NCI-H1092 (cell line): ENCODE measurements around the gene POLR2J.
A peak's percentile ranks its signal among the peaks of the same experiment; 100 is the strongest.
"Not testable (repeated sequence)": the region's sequence is repeated elsewhere in the genome, so short reads cannot be mapped to it uniquely, and the experiment has no call there.

Source experiments
- DNase-seq: peaks from one replicate; lab custom pipeline; 2025; lab: John Stamatoyannopoulos, UW

Gene POLR2J

DNA sequence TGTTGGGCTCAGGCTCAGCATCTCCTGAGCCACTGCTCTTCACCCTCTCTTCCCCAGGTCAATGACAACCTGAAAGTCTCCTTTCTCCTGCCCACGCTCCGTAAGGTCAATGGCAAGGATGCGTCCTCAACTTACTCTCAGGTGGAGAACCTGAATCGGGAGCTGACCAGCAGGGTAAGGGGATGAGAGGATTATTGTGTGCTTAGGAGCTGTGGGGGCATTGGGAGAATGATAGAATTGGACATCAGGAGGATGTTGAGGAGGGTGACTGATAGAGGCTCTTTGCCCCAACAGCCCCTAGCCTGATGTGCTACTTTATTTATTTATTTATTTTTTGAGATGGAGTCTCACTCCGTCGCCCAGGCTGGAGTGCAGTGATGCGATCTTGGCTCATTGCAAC is 12.6 kb downstream of the POLR2J start:
- no peak for DNase-seq

DNA sequence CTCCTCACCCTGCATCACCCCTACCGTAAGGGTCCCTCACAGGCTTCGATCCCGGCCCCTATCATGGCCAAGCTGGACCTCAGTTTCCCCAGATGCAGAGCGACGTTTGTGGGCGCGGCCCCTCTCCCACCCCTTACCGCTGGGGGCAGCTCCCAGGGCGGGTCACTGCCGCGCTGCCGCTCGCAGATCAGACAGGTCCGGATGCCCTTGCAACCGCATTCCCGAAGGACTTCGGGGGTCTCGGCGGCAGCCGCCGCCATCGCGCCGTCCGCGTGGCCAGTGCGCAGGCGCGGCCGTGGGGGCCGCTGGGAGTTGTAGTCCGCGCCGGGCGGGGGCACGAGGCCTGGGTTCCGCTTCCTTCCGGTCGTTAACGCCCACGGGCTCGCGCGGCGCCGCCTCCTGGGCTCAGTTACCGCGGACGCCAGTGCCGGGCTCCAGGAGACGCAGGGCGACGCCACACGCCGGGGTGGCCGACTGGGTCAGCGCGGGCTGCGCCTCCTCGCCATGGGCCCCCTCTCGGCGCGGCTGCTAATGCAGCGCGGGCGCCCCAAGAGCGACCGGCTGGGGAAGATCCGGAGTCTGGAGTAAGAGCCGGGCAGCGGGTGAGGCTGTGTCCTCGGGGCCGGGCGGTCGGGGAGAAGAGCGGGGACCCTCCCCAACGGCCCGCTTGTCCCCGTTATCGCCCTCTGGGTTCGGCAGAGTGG is 14.0 kb downstream of the POLR2J start, which contains the start of the genes ALKBH4 and LRWD1:
ALKBH4 (minus strand) TSS at position 287 of the 704 bp plus-strand sequence; CDS start at position 260, 27 bp downstream.
LRWD1 (plus strand) TSS at position 408 of the 704 bp plus-strand sequence; CDS start at position 505, 97 bp downstream.
- DNase-seq = peak; percentile 92

DNA sequence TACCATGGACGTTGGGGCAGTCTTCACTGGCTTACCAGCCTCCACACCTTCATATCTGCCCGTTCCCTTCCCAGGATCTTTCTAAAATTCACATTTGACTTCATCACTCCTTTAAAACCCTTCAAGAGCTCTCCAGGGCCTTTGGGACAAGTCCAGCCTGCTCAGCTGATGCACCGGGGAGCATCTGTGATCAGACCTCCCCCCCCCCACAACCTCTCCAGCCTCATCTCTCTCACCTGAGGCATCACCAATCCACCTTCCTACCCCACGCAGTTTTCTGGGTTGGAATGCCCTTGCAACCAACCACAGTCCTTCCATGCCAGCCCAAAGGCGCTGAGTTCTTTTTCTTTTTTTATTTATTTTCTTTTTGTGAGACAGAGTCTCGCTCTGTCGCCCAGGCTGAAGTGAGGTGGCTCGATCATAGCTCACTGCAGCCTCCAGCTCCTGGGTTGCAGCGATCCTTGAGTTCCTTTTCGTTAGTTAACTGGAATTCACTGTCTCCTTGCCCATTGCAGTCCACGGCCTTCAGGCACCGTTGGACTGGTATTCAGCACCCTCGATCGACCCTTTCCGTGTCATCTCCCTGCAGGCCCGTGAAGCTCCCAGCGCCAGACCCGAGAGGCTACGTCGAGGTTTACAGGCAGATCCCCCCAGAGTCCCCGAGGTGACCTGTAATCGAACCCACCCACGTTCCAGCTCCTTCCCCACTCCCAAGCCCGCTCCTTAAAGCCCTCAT is 14.7 kb downstream of the POLR2J start:
- no peak for DNase-seq

DNA sequence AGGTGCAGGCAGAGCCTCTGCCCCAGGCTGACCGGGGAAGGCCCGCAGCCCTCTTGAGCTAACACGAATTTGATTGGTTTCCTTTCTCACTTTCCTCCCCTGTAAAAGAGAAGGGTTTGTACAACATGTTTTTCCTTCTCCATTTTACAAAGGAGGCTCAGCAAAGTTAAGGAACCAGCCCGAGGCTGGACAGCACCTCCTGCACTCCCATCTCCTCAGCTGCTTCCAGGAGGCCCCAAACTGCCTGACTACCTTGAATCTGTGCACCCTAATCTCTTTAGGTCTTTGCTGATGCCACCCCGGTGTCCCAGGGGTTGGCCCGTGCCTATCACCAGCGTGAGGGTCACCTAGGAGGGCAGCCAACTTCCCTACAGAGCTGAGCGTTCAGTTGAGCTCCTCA is 18.3 kb downstream of the POLR2J start:
- DNase-seq = no peak

DNA sequence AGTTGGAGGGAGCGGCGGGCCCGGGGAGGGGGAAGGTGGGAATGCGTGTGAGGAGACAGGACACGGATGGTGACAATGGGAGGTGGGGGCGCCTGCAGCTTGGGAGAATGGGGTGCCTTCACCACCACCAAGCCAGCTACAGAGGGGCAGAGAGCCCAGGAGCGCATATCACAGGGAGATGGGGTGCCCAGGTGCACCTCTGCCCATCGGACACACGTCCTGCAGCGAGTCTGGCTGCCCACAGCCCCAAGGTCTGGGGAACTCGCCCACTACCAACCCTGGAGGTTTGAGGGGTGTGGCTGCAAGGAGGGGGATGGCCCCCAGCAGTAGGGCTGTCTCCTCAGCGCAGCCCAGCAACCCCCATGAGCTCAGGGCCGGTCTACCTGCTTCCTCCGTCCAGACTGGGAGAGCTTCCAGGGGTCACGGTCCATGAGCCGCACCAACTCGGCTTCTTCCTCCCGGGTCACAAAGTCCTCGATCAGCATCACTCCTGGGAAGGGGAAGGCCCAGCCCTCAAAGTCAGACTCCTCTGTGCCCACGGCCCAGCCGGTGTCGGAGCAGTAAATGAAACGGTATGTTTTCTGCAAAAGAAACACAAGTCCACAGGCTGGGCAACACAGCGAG is 19.4 kb downstream of the POLR2J start:
- no peak for DNase-seq

DNA sequence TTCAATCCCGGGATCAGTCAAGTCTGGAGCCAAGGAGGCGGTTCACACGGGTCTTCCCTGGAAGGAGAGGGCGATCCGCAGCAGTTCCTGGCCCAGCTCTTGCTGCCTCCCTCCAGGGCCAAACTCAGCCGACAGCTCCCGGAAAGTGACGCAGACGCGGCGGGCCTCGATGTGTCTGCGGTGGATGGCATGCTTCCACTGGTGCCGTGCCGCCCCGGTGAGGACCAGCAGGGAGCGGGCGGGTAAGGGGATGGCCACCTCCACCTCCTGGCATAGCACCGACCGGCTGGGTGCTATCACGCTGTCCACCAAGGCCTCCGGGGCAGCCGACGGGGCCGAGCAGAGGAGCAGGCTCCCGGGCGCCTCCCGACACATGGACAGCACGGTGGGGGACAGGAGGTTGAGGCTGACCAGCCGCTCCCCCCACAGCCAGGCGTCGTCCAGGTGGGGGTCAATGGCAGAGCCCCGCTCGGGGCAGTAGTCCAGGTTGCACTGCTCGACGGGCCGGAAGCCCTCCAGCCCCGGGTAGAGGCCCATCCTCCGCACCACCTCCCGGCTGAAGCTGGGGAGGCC is 21.3 kb downstream of the POLR2J start:
- no peak for DNase-seq

DNA sequence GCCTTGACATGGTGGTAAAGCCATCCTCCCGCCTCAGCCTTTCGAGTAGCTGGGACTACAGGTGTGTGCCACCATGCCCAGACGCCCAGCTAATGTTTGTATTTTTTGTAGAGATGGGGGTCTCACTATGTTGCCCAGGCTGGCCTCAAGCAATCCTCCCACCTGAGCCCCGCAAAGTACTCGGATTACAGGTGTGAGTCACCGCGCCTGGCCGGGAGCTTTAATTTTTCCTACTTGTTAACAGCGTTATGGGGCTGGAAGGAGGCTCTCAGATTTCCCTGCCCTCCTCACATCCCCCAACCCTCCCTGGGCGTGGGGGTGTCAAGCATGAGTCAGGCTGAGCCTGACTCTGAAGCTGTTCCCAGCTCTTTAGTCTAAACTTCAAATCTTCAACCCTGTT is 22.4 kb downstream of the POLR2J start:
- DNase-seq = no peak

DNA sequence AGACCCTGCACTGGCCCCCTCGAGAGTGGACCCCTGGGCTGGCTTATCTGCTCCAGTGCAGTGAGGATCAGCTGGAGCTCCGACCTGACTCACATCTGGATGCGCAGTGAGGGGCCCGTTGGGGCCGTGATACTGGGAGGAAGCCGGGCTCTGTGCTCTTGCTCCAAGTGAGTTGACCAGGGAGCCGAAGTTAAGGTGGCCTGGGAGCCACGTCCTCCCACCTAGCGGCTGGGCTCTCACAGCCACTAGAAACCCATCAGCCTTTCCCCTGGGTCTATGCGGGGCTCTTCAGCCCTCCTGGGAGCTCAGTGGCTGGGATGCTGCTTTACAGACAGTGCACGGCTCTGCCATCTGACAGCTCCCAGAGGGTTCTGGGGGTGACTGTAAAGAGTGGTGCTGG is 23.1 kb downstream of the POLR2J start:
- no peak for DNase-seq

DNA sequence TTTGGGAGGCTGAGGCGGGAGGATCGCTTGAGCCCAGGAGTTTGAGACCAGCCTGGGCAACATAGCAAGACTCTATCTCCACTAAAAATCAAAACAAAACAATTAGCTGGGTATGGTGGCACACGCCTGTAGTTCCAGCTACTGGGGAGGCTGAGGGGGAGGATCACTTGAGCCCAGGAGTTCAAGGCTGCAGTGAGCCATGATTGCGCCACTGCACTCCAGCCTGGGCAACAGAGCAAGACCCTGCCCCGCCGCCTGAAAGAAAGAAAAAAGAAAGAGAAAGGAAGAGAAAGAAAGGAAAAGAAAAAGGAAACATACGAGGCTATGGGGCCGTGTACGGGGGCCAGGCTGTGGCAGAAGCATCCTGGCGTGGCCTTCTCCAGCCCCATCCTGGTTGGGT is 23.8 kb downstream of the POLR2J start:
- not testable (repeated sequence) for DNase-seq

DNA sequence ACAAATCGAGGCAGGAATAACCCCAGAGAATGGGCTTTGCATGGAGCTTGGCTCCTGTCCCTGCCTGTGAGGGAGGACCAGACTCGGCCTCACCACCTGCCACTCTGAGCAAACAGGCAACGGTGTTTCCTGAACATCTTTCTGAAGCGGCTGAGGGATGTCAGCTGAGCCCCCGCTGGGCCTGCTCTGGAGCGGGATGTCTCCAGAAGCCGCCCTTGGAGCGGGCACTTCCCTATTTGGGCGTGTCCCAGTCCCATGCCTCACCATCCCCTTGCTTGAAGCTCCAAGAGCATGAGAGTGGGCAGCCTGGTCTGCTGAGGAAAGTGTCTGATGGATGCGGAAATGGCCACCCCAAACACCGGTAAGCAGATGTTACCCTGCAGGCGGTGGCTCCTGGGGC is 24.3 kb downstream of the POLR2J start:
- peak; percentile 32 for DNase-seq

DNA sequence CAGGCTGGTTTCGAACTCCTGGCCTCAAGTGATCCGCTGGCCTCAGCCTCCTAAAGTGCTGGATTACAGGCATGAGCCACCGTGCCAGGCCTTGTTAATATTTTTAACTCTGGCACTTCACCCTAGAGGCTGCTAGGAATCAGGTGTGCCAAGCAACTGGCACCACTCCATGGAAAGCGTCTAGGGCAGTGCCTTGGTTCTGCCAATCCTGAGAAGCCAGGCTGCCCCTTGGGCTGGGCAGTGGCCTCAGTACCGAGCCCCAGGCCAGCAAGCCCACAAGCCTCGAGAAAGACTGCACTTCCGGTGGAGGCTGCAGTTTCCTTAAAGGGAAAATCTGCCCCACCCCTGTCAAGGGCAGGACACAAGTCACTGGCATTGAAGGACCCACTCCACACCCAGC is 25.4 kb downstream of the POLR2J start:
- no peak for DNase-seq

DNA sequence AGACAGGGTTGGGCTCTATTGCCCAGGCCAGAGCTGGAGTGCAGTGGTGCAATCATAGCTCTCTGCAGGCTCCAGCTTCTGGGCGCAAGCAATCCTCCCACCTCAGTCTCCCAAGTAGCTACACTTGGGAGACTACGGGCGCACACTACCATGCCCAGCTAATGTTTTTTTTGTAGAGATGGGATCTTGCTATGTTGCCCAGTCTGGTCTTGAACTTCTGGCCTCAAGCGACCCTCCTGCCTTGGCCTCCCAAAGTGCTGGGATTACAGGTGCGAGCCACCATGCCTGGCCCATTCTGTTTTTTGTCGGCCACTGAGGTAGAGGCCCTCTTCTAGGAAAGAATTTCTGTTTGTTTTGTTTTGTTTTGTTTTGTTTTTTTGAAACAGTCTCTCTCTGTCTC is 26.3 kb downstream of the POLR2J start:
- no peak for DNase-seq

DNA sequence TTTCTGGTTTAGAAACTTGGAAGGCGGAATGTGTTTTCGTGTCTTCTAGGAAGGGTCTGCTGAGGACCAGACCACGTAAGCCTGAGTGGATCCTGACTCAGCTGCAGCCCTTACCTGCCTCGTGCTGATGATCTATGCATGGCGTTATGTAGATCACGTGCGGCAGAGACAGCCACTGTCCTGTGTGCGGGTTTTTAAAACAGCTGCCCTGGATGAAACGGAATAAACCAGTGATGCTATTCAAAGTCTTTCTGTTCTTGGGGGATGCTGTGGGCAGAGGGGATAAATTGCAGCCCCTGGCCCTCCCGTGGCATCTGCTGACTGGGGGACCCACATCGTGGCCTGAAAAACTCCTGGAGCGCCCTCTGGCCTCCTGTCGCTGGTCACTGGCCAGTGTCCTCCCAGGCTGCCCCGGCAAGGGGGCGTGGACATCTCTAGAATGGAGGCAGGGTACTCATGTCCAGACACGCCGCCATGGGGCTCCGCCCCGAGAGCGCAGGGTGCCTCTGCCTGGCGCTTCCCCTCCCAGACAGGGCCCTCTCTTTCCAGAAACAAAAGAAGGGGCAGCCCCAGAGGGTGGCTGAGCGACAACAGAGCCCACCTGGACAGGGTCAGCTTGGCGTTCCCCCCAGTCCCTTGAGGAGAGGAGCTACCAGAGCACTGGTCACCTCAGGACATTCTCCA is 27.2 kb downstream of the POLR2J start:
- no peak for DNase-seq

DNA sequence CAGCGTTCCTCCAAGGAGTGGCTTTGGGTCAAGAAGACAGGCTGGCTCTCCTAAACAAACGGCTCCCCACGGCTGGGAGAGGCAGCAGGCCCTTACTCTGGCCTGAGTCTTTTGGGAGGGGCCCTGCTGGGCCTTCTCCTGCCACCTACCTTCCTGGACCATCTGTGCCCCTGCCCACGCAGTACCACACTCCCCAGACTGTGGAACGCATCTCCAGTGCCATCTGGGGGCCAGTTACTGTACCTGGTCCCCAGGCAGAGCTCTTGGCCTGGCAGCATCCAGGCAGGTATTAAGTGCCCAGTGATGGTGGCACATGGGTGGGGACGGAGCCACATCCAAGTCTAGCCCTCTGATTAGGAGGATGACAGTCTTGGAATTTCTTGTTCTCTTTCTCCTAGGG is 28.5 kb downstream of the POLR2J start:
- no peak for DNase-seq

DNA sequence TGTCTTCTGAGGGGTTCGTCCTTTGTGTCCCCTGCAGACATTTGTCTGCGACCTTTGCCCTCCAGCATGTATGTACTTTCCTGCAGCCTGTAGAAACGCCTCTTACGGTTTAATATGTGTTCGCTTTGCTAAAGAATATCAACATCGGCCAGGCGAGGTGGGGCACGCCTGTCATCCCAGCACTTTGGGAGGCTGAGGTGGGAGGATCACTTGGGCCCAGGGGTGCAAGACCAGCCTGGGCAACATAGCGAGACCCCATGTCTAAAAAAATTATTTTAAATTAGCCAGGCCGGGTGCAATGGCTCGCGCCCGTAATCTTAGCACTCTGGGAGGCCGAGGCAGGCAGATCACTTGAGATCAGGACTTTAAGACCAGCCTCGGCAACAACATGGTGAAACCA is 29.6 kb downstream of the POLR2J start:
- no peak for DNase-seq

DNA sequence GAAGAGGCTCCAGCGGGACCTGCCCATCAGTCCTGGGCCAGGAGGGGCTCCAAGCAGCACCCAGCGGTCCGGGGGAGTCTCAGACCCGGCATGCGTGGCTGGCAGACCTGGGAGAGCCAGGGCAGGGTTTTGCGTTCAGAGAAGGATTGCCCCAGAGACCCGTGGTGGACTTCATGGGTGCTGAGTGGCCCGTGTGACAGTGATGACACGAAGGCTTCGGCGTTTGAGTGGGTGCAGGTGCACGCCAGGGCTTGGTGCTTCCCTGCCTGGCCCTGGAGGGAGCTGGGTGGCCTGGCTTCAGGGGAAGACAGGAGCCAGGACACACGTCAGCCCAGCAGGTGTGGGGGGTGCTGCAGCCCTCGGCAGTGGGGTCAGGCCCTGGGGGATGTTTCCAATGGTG is 31.4 kb downstream of the POLR2J start:
- DNase-seq = no peak

DNA sequence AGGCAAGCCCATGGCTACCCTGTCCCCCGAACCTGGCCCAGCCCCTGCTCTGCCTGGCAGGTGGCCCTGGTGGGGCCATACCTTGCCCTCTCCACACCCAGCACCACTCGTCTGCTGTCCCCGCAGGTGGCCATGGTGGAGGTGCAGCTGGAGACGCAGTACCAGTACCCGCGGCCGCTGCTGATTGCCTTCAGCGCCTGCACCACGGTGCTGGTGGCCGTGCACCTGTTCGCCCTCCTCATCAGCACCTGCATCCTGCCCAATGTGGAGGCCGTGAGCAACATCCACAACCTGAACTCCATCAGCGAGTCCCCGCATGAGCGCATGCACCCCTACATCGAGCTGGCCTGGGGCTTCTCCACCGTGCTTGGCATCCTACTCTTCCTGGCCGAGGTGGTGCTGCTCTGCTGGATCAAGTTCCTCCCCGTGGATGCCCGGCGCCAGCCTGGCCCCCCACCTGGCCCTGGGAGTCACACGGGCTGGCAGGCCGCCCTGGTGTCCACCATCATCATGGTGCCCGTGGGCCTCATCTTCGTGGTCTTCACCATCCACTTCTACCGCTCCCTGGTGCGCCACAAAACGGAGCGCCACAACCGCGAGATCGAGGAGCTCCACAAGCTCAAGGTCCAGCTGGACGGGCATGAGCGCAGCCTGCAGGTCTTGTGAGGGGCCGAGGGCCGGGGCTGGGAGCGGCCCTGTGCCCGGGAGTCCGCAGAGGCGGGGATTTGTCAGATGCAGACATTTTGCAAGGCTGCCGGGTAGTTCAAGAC is 32.1 kb downstream of the POLR2J start:
- DNase-seq = no peak

DNA sequence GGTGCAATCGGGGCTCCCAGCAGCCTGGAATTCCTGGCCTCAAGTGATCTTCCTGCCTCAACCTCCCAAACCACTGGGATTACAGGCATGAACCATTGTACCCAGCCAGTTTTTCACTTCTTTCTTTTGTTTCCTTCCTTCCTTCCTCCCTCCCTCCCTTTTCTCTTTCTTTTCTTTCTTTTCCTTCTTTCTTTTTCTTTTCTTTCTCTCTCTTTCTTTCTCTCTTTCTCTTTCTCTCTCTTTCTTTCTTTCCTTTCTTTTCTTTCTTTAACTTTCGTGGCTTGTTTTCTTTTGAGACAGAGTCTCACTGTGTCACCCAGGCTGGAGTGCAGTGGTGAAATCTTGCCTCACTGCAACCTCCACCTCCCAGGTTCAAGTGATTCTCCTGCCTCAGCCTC is 33.0 kb downstream of the POLR2J start:
- DNase-seq = no peak

DNA sequence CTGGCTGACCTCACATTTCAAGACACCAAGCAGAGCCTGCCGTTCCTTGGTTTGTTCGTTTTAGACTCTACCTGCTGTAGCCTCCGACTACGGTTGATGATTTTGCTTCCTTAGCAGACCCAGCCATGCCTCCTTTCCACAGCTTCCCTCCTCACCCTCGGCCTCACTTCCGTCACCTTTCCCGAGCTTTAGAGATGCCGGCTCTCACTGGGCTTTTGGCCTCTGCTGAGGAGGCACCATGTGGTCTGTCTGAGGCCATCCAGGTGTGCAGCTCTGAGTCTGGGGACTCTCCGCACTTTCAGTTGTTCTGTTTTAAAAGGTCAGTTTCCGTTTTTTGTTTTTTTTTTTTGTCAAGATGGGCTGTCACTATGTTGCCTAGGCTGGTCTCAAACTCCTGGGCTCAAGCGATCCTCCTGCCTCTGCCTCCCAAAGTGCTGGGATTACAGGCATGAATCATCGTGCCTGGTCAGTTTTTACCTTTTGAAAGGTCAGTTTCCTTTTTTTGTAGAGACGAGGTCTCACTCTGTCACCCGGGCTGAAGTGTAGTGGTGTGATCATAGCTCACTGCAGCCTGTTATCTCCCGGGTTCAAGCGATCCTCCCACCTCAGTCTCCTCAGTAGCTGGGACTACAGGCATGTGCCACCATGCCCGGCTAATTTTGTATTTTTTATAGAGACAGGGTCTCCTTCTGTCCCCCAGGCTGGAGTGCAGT is 33.6 kb downstream of the POLR2J start:
- DNase-seq = no peak

DNA sequence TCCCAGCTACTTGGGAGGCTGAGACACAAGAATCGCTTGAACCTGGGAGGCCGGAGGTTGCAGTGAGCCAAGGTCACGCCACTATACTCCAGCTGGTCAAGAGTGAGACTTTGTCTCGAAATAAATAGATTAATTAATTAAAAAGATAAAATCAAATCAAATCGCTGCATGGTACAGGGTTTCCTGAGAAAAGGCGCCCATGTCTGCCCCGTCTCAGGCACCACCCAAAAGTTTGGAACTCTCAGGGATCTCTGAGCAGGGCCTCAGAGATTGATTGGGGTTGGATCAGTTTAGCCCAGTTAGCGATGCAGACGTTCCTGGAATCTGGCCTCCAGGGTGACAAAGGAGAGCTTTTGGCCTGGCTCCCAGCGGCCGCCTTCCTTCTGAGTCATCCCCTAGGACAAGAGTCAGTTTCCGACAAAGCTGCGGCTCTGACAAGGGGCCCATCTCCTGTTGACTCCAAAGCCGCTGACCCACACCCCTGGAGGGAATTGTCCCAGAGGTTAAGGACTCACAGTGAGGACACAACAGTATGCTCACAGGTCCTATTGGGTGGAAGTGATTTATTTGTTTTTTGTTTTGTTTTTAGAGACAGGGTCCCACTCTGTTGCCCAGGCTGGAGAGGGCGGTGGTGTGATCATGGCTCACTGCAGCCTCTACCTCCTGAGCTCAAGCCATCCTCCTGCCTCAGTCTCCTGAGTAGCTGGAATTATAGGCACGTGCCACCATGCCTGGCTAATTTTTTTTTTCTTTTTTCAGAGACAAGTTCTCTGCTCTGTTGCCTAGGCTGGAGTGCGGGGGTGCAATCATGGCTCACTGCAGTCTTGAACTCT is 38.5 kb downstream of the POLR2J start:
- DNase-seq = no peak
